AG08396 (cell line): ENCODE data around the gene KIRREL3.

ENCODE experiments used
- DNase-seq: peaks from one replicate; pipeline ENCODE4 v3.0.0; 2012; ENCODE audit warnings: low spot score, mixed read lengths

The KIRREL3 gene

GRCh38 chr11:126634963-126635362 is 365.6 kb downstream of the KIRREL3 start:
- no peak for DNase-seq

GRCh38 chr11:126633330-126633729 is 367.2 kb downstream of the KIRREL3 start:
- no peak for DNase-seq

- no peak for DNase-seq
Measured at GRCh38 chr11:126630893-126631798, 369.4 kb downstream of the KIRREL3 start.

GRCh38 chr11:126630488-126630887 is 370.1 kb downstream of the KIRREL3 start:
- no peak for DNase-seq

- DNase-seq: peak; percentile 61
Measured at GRCh38 chr11:126628790-126629621, 371.6 kb downstream of the KIRREL3 start.

GRCh38 chr11:126628450-126628789 is 372.1 kb downstream of the KIRREL3 start:
- no peak for DNase-seq

- DNase-seq: no peak
Measured at GRCh38 chr11:126627421-126627820, 373.1 kb downstream of the KIRREL3 start.

GRCh38 chr11:126624506-126624905 is 376.1 kb downstream of the KIRREL3 start:
- DNase-seq: no peak

- DNase-seq: no peak
Measured at GRCh38 chr11:126619516-126619915, 381.1 kb downstream of the KIRREL3 start.

GRCh38 chr11:126615845-126616244 is 384.7 kb downstream of the KIRREL3 start:
- no peak for DNase-seq

- no peak for DNase-seq
Measured at GRCh38 chr11:126613272-126613671, 387.3 kb downstream of the KIRREL3 start.

GRCh38 chr11:126612671-126613070 is 387.9 kb downstream of the KIRREL3 start:
- no peak for DNase-seq

- no peak for DNase-seq
Measured at GRCh38 chr11:126611438-126611837, 389.1 kb downstream of the KIRREL3 start.

GRCh38 chr11:126608658-126609057 is 391.9 kb downstream of the KIRREL3 start:
- no peak for DNase-seq

- no peak for DNase-seq
Measured at GRCh38 chr11:126607776-126608541, 392.6 kb downstream of the KIRREL3 start.

GRCh38 chr11:126607374-126607773 is 393.2 kb downstream of the KIRREL3 start:
- DNase-seq: peak; percentile 84

- DNase-seq: no peak
Measured at GRCh38 chr11:126606484-126606883, 394.1 kb downstream of the KIRREL3 start.

GRCh38 chr11:126604461-126604860 is 396.1 kb downstream of the KIRREL3 start:
- no peak for DNase-seq

GRCh38 chr11:126603486-126603885 is 397.1 kb downstream of the KIRREL3 start:
- DNase-seq: no peak

- DNase-seq: no peak
Measured at GRCh38 chr11:126602993-126603392, 397.6 kb downstream of the KIRREL3 start.

GRCh38 chr11:126602349-126602940 is 398.1 kb downstream of the KIRREL3 start:
- no peak for DNase-seq
